Measurements from ENCODE around the gene TMEM25. TPM values are rescaled to one million over a fixed set of nuclear protein-coding genes. Genes with fewer than 3 reads are reported as not detected.

The TMEM25 gene
- total RNA-seq, 4 donors from 2014 or later, result 18.8 to 22.8 (median 21.0) TPM

DNA sequence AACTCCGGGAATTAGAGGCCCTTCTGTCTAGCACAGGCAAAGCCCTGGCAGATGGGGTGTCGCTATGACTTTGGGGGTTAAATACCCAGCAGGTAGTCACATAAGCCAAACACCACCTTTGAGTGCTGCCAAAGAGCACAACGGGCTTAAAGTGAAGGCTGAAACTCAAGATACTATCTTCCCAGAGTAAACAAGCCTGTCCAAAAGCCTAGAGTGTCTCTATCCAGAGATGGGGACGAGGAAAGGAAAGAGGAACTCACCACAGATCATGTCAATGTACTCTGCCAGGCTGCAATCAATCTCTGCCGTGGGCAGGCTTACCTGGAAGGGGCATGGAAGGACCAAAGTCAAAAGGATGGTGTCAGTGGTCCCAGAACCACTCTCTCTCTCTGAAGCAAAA is 14.5 kb downstream of the TMEM25 start:
- WGBS, 2 donors, result 66 to 91% methylated on average over 5 of the region's 5 CpGs
- DNase-seq (ENCODE audit: low spot score in 2 of 2), result peak in 1 of 2 donors; percentile 13
- TF ChIP-seq, protein P1, sequence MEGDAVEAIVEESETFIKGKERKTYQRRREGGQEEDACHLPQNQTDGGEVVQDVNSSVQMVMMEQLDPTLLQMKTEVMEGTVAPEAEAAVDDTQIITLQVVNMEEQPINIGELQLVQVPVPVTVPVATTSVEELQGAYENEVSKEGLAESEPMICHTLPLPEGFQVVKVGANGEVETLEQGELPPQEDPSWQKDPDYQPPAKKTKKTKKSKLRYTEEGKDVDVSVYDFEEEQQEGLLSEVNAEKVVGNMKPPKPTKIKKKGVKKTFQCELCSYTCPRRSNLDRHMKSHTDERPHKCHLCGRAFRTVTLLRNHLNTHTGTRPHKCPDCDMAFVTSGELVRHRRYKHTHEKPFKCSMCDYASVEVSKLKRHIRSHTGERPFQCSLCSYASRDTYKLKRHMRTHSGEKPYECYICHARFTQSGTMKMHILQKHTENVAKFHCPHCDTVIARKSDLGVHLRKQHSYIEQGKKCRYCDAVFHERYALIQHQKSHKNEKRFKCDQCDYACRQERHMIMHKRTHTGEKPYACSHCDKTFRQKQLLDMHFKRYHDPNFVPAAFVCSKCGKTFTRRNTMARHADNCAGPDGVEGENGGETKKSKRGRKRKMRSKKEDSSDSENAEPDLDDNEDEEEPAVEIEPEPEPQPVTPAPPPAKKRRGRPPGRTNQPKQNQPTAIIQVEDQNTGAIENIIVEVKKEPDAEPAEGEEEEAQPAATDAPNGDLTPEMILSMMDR (IDR thresholded peaks at IDR 0.05), result no peak
- no peak for TF ChIP-seq POLR2A (IDR thresholded peaks at IDR 0.05)
- intact Hi-C loops (cut with DNase I; ENCODE audit: low total_unique reads), result no loop called here
- H3K4me3 ChIP-seq (ENCODE audit: low read depth, poor library complexity, severe bottlenecking), result no peak overlapping the region

- WGBS, 2 donors, result 94 to 99% methylated on average over 2 of the region's 2 CpGs
- TF ChIP-seq, protein P1 (IDR thresholded peaks at IDR 0.05), result no peak
- TF ChIP-seq POLR2A (IDR thresholded peaks at IDR 0.05), result no peak
- DNase-seq (ENCODE audit: low spot score in 2 of 2), result peak in 1 of 2 donors; percentile 58
- no peak overlapping the region for H3K4me3 ChIP-seq (ENCODE audit: low read depth, poor library complexity, severe bottlenecking)
- intact Hi-C loops (cut with DNase I; ENCODE audit: low total_unique reads), result no loop called here
Measured at GRCh38 chr11:118547132-118547531, 16.1 kb downstream of the TMEM25 start.

DNA sequence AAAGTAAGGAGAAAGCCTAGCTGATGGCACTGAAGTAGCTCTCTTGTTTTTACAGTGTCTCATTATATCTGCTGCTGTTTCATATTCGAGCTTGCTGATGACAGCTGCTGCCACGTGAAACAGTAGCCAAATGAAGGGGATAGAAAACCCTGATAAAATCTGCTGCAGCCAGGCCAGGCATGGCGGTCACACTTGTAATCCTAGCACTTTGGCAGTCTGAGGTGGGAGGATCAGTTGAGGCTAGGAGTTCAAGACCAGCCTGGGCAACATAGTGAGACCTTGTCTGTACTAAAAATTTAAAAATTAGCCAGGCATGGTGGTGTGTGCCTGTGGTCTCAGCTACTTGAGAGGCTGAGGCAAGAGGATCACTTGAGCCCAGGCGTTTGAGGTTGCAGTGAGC is 21.3 kb downstream of the TMEM25 start:
- 87 to 91% methylated on average over 4 of the region's 4 CpGs for WGBS, 2 donors
- intact Hi-C loops (cut with DNase I; ENCODE audit: low total_unique reads), result no loop called here
- no peak overlapping the region for H3K4me3 ChIP-seq (ENCODE audit: low read depth, poor library complexity, severe bottlenecking)
- peak in 1 of 2 donors; percentile 20 for DNase-seq (ENCODE audit: low spot score in 2 of 2)
- TF ChIP-seq, protein P1 (IDR thresholded peaks at IDR 0.05), result no peak

- TF ChIP-seq POLR2A (IDR thresholded peaks at IDR 0.05), result no peak
- TF ChIP-seq, protein P1 (IDR thresholded peaks at IDR 0.05), result no peak
- intact Hi-C loops (cut with DNase I; ENCODE audit: low total_unique reads), result no loop called here
- peak in 1 of 2 donors; percentile 13 for DNase-seq (ENCODE audit: low spot score in 2 of 2)
- 75 to 83% methylated on average over 4 of the region's 4 CpGs for WGBS, 2 donors
- no peak overlapping the region for H3K4me3 ChIP-seq (ENCODE audit: low read depth, poor library complexity, severe bottlenecking)
Measured at GRCh38 chr11:118560806-118561205, 29.8 kb downstream of the TMEM25 start.

DNA sequence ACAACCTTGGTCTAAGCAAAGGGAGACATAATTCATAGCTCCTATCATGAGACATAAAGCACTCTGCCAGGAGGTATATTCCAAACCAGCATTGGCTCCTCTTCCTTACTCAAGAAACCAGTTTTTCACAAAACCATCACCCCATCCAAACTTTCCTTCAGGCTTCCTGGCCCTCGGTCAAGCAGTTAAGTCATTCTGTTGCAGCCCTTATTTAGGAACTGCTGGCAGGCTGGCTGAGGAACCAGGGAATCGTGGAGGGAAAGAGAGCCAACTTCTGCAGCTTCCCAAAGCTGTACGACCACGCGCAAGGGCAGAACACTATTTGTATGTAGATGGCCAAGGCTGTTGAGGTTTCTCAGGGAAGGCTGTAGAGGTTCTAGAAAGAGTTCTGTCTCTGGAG is 34.1 kb downstream of the TMEM25 start:
- TF ChIP-seq, protein P1 (IDR thresholded peaks at IDR 0.05), result no peak
- TF ChIP-seq POLR2A (IDR thresholded peaks at IDR 0.05), result no peak
- peak in 1 of 2 donors; percentile 29 for DNase-seq (ENCODE audit: low spot score in 2 of 2)
- 12% methylated on average over 5 of the region's 5 CpGs for WGBS, 2 donors
- intact Hi-C loops (cut with DNase I; ENCODE audit: low total_unique reads), result no loop called here
- H3K4me3 ChIP-seq (ENCODE audit: low read depth, poor library complexity, severe bottlenecking), result no peak overlapping the region

GRCh38 chr11:118569670-118570069 is 38.7 kb downstream of the TMEM25 start:
- intact Hi-C loops (cut with DNase I; ENCODE audit: low total_unique reads), result no loop called here
- H3K4me3 ChIP-seq (ENCODE audit: low read depth, poor library complexity, severe bottlenecking), result no peak overlapping the region
- no peak for DNase-seq (ENCODE audit: low spot score in 2 of 2)
- TF ChIP-seq, protein P1 (IDR thresholded peaks at IDR 0.05), result no peak
- no peak for TF ChIP-seq POLR2A (IDR thresholded peaks at IDR 0.05)
- WGBS, 2 donors, result 75 to 78% methylated on average over 2 of the region's 2 CpGs
